ENCODE data around the gene SYNGR3. TPM values are rescaled to one million over a fixed set of nuclear protein-coding genes. Genes with fewer than 3 reads are reported as not detected.

The SYNGR3 gene
- total RNA-seq, 4 donors from 2014 or later: 2.1 to 5.6 (median 3.3) TPM

GRCh38 chr16:1942047-1942809 lies 47.5 kb upstream of the SYNGR3 start:
- Histone ChIP-seq H3K27ac (replicated peaks in 1 of 4) (peak overlapping the region; percentile 81 to 97 (median 94)), H3K4me1 (peaks cover 12 to 34% (median 29%) of the 10 kb centered on the region in 4 donors), H3K36me3 (peaks cover 33 to 42% (median 39%) of the 10 kb centered on the region in 4 donors), H3K27me3 (no peaks in the 10 kb centered on the region), H3K9me3 (no peaks in the 10 kb centered on the region), H3K4me3 (peak overlapping the region; percentile 76 to 96 (median 84))
- no peak for DNase-seq (ENCODE audit: extremely low spot score)
- 16% methylated on average over 8 of the region's 17 CpGs for WGBS
- intact Hi-C loops (cut with DNase I): no loop called here
- TF ChIP-seq POLR2AphosphoS5 (IDR thresholded peaks at IDR 0.05) (peak; percentile 45 to 59), POLR2A (IDR thresholded peaks at IDR 0.05; ENCODE audit: low read depth) (no peak), EP300 (IDR thresholded peaks at IDR 0.05) (no peak), CTCF (IDR thresholded peaks at IDR 0.05) (no peak)

GRCh38 chr16:1942810-1943726 lies 46.7 kb upstream of the SYNGR3 start, which contains the start of gene MSRB1:
MSRB1 (minus strand) TSS chr16:1943199; CDS start chr16:1943156, 43 bp downstream.
- peak within 1 kb of the TSS; percentile 81 to 97 (median 94) for H3K27ac ChIP-seq (replicated peaks in 1 of 4)
- no peaks in the 10 kb centered on the region for H3K9me3 ChIP-seq
- H3K36me3 ChIP-seq: peaks cover 27 to 33% (median 32%) of the 10 kb centered on the region in 4 donors
- 1% methylated on average over 42 of the region's 77 CpGs for WGBS
- DNase-seq (ENCODE audit: extremely low spot score): peak; percentile 100
- peaks cover 12 to 34% (median 29%) of the 10 kb centered on the region in 4 donors for H3K4me1 ChIP-seq
- no peaks in the 10 kb centered on the region for H3K27me3 ChIP-seq
- TF ChIP-seq CTCF (IDR thresholded peaks at IDR 0.05): peak in 1 of 3 experiments; percentile 5
- peak; percentile 98 to 99 for TF ChIP-seq POLR2AphosphoS5 (IDR thresholded peaks at IDR 0.05)
- TF ChIP-seq POLR2A (IDR thresholded peaks at IDR 0.05; ENCODE audit: low read depth): peak; percentile 97
- TF ChIP-seq EP300 (IDR thresholded peaks at IDR 0.05): no peak
- peak within 1 kb of the TSS; percentile 76 to 96 (median 84) for H3K4me3 ChIP-seq
- intact Hi-C loops (cut with DNase I): no loop called here

- no peak for DNase-seq (ENCODE audit: extremely low spot score)
- H3K27me3 ChIP-seq: no peaks in the 10 kb centered on the region
These were observed 45.1 kb upstream of the SYNGR3 start for GRCh38 chr16:1944612-1945199.

More at GRCh38 chr16:1944612-1945199, 45.1 kb upstream of the SYNGR3 start:
- Histone ChIP-seq H3K27ac (replicated peaks in 1 of 4) (no peak overlapping the region), H3K36me3 (peaks cover 10 to 17% (median 15%) of the 10 kb centered on the region in 4 donors), H3K4me3 (no peak overlapping the region), H3K9me3 (no peaks in the 10 kb centered on the region), H3K4me1 (peaks cover 12 to 34% (median 29%) of the 10 kb centered on the region in 4 donors)
- no peak for TF ChIP-seq POLR2A (IDR thresholded peaks at IDR 0.05; ENCODE audit: low read depth)
- TF ChIP-seq POLR2AphosphoS5 (IDR thresholded peaks at IDR 0.05): no peak
- TF ChIP-seq EP300 (IDR thresholded peaks at IDR 0.05): no peak
- no peak for TF ChIP-seq CTCF (IDR thresholded peaks at IDR 0.05)
- intact Hi-C loops (cut with DNase I): no loop called here
- WGBS: 93% methylated on average over 16 of the region's 21 CpGs

Measured in esophagus muscularis mucosa (tissue), 4 donors.